NCI-H345 treated with DMSO at 0.1 percent for 48 hours (cell line): ENCODE measurements around the gene KRT10.
"Not testable (repeated sequence)": the region's sequence is repeated elsewhere in the genome, so short reads cannot be mapped to it uniquely, and the experiment has no call there.

ENCODE experiments used
- DNase-seq: peaks from one replicate; lab custom pipeline; 2025; ENCODE audit not compliant: unreplicated experiment; lab: John Stamatoyannopoulos, UW

The KRT10 gene

DNA sequence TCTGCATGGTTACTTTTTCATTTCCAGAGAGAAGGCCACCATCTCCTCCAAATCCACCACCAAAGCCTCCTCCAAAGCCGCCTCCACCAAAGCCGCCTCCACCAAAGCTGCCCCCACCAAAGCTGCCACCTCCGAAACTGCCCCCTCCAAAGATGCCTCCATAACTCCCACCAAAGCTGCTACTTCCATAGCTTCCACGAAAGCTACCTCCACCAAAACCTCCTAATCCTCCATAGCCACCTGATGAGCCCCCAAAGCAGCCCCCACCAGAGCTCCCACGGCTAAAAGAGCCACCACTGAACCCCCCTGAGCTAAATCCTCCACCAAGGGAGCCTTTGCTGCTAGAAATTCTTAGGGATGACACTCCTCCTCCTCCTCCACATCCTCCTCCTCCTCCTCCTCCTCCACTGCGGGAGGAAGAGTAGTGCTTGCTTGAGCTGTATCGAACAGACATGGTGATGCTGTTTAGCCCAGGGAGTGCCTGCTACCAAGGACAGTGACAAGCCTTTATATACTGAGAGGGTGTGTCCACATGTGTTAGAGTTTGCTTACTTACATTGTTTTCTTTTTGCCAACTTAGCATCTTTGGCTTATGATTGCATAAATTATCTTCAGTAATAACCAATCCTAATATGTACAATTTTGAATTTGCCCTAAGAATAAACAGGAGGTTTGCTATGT is at the start of gene KRT10:
Gene KRT10, minus strand, starts transcription at position 483 of the 681 bp plus-strand sequence. Its CDS starts 29 bp downstream, at position 454.
- DNase-seq: no peak

DNA sequence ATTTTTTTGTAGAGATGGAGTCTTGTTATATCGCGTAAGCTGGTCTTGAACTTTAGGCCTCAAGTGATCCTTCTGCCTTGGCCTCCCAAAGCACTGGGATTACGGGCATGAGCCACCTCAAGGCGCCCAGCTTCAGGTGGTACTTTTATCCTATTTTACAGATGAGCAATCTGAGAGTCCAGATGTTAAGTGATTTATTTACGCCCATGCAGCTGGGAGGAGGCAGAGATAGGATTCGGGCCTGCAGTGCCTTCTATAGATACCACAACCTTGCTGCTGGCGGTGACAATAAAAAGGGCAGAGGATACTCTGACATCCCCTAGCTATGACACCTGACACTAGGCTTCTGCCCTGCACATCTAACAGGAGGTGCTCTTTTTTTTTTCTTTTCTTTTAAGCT is 48.9 kb upstream of the KRT10 start:
- no peak for DNase-seq

DNA sequence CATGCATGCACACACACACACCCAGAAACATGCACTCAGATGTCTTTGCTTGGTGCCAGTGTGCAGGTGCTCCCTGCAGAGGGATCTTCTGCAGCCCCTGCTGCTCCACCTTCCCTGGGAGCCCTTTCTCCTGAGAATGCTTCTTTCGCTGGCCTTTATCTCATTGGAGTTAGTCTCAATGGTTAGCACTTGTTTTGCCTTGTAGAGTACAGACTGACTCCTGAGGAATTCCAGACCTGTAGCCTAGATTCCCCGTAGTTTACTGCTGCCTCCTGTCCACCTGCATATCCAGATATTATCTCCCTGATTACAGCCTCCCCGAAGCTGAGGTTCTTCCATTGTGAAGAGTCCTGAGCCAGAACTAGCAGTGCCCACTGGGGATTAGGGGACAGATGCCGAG is 47.7 kb upstream of the KRT10 start:
- no peak for DNase-seq

DNA sequence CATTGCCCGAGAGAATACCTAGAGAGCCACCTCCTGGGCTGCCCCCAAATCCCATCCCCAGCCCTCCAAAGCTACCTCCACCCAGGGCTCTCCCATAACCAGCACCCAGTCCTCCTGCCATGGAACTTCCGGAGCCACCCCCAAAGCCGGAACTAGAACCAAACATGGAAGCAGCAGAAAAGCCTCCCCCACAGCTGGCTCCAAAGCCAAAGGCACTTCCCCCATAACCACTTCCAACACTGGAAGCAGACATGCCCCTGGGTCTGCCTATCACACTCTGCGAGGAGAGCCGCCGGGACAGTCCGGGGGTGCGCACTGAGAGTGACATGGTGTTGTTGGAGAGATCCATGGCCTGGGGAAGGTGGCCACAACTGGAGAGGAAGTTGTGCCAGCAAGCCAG is 44.4 kb upstream of the KRT10 start, which contains the start of gene KRT12:
Gene KRT12, minus strand, starts transcription at position 386 of the 400 bp plus-strand sequence. Its CDS starts 37 bp downstream, at position 349.
- no peak for DNase-seq

DNA sequence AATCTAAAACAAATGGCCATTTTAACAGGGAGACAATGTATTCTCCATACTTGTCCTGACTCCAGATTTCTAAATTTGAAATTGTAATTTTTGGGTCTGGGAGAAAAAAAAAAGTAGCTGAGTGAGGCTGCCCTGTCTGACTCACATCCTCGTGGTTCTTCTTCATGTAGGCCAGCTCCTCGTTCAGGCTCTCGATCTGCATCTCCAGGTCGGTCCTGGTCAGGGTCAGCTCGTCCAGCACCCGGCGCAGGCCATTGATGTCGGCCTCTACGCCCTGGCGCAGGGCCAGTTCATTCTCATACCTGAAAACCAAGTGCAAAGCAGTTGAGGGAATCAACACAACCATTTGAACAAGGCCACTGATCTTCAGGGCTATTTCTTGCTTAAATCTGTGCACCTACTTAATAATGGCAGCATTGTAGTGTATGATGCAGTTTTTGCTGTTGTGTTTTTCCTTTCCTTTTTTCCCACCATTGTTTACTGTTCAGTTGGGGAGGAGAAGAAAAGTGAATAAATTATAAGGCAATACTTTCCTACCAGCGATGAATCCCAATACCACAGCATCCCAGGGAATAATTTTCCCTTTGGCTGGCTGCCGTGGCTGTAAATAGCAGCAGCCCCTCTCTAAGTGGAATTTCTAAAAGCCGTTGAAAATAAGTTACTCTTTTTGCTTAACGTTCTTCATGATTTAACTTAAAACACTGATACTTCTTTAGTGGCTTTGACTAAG is 42.4 kb upstream of the KRT10 start:
- DNase-seq: no peak

DNA sequence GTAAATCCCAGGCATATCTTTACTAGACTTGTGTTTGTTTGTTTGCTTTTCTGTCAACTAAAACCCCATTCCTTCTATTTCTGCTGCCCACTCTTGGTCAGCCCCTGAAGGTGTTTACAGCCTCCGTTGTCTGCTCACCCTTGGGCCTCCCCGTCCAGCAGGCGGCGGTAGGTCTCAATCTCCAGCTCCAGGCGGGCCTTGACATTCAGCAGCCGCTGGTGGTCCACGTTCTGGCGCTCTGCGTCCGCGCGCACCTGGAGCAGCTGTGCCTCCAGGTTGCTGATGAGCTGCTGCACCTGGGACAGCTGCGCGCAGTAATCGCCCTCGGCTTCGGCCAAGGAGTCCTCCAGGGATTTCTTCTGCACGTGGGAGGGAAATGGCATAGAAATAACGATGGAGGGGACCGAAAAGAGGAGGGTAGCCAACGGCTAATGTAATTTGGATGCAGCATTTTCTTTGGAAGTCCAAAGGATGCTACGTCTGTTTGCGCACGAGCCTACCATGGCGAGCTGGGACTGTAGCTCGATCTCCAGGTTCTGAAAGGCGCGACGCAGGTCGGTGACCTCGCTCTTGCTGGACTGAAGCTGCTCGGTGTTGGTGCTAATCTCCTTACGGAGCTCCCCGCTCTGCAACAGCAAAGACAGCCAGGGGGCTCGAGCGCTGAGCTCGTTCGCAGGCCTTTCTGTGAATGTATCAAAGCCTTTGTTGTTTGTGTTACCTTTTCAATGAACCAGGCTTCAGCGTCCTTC is 40.7 kb upstream of the KRT10 start:
- no peak for DNase-seq

DNA sequence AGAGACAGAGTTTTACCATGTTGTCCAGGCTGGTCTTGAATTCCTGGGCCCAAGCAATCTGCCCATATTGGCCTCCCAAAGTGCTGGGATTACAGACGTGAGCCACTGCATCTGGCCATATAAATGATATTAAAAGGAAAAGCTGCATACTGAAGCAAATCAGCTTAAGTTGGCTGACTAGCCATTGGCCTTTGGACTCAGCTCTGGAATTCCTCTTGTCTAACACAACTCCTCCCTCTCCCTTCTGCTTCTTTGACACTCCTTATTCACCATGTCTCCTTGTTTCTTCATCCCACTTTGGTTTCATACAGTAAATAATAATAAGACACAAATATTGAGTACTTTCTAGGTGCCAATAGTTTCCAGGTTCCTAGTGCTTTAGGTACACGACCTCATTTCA is 37.1 kb upstream of the KRT10 start:
- no peak for DNase-seq

DNA sequence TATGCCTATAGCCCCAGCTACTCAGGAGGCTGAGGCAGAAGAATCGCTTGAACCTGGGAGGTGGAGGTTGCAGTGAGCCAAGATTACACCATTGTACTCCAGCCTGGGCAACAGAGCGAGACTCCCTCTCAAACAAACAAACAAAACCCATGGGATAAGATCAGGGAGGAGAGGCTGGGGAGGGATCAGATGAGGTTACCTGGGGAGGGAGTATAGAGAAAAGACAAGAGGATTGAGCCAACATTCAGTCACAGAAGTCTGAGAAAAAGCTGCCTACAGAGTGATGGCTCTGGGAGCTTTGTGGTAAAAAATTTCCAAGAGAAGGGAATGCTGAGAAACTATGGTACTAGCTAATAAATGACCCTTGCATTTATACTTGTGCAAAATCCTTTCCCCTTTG is 36.3 kb upstream of the KRT10 start:
- DNase-seq: not testable (repeated sequence)

DNA sequence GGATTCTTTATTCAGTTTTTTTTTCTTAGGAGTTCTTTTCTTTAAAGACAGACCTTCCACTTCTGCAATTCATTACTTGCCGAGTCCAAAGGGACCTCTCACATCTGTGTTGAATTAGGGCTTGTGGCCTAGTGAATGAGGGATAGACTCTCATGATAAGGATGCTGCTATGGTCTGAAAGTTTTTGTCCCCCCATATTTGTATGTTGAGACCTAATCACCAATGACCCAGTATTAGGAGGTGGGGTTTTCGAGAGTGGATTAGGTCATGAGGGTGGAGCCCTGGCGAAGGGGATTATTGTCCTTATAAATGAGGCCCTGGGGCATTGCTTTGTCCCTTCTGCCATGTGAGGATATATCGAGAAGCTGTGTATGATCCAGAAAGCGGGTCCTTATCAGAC is 35.1 kb upstream of the KRT10 start:
- DNase-seq: no peak

DNA sequence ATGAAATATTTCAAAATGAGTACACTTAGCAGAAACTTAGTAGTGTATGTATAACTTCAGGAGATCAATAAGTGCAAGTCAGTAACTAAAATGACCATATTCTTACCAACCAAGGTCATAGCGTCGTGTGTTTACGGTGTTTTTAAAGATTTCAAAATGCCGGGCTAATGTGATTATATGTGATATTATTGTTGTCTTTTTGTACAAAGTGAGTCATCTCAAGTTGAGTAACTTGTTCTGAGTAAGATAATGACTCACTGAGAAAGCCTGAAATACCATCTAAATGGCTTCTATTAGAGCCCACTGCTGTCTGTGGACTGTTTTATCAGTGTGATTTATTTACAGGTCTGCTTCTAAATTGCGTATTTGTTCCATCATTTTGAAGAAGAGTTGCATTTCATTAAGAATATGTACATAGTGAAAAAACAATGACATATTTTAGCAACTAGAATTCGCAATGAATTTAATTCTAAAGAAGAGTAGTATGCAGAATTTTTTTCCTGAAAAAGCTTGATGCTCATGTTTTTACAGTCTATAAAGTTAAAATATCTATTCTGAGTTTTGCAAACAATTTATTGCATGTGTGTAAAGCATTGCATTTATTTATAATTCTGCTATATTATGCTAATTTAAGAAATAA is 31.9 kb upstream of the KRT10 start:
- DNase-seq: no peak

DNA sequence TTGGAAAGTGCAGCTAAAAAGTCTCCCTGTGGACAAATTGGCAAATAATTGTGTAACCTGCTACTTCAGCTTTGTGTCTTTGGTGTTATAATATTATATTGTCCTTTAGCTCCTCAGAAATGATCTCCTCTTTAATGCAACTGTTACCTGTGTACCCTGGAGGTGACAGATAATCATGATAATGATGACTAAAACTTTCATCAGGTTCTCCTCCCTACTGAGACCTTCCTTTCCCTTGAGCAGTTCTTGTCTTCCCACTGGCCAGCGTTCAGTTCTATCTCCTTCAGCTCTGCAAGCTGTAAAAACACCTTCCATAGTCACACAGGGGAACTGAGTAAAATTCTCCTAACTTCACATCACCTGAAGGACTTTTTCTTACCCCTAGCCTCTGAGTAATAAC is 29.9 kb upstream of the KRT10 start:
- no peak for DNase-seq

DNA sequence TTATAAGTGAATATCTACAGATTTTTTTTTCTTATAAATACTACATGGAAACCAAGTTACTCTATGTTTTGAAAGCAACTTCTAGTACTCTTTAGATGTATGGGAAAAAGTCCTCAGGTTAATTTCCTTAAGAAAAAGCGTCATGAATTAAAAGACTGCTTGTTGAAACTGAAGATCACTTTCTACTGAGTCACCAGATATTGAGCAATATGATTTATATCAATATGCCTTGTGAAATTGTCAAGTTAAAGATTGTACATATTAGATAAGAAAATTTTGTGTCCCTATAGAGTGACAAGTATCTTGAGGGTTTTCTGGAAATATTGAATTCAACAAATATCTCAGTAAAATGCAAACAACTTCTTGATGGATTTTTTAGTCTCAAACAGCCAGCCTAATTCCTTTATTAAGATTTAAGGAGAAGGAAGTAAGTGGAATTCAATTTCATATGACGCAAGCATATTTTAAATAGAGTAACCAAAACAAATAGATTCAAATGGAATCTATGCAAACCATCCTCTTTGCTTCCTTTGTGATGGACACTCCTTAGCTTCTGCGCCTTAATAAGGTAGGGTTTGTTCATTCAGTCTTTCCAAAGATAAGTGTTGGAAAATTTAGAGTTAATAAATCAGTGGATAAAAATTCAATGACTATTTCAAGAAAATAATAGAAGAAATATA is 28.0 kb upstream of the KRT10 start:
- DNase-seq: no peak

DNA sequence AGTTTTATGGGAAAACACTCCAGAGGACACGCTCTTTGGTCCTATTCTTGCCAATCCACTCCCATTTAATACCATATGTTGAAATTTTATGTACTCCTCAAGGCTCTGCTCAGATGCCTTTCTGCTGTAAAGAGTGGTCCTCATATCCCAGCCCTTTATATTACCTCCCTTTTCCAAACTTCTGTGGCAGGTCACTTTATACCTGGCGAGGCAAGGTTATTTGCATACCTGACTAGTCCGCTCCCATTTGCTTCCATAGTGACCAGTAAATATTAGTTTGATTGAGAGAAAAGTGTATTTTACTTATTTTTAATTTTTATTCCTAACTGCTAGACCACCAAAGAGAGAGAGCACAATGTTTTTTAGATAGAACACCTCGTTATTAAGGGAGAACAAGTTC is 27.3 kb upstream of the KRT10 start:
- no peak for DNase-seq

DNA sequence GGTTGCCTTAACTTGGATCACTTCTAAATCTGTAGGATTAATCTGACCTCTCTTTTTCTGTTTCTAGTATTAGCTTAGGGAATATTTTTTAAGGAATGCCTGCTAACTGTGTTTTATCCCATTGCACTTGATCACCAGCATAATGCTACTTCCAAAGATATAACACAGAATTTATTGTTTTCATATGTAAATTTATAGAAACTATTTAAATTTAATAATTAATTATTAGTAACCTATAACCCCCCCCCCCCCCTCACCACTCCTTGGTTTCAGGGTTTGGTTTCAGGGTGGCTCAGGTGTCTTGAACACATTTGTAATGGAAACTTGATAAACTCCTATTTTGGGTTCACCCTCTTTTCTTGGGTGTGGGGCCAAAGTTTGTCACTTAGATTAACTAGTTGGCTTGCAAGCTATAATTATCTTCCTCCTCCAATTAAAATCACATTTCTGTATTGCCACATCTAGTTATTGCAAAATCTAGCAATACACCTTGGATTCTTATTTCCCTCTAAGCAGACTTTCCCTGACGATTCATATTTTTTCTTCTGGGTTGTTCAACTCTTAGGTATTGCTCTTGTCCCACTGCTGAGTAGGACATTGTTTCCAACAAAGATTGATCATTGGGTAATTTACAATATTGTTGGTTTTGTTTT is 26.3 kb upstream of the KRT10 start:
- no peak for DNase-seq

DNA sequence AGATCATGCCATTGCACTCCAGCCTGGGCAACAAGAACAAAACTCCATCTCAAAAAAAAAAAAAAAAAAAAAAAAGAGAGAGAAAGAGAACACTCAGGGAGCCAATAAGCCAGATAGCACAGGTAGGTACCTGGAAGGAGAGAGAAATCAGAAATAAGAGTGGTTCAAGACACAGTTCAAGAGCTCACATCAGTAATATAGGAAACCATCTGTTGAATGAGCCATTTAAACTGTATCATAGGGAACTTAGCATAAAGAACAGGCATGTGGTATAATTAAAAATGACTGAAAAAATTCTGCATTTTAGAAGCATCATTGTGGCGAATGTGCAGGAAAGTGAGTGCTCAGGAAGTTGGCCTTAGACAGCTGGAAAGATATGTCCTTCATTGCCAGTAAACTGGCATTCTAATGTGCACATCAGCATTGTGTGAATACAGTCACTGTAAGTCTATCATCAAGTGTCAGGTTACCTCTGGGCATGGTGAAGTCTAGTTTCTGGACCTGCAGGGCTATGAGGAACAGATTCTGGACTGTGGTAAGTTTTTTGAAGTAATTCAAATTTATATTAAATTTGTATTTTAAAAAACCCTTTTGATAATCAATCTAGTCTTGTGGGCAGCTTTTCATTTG is 24.2 kb upstream of the KRT10 start:
- DNase-seq: no peak

DNA sequence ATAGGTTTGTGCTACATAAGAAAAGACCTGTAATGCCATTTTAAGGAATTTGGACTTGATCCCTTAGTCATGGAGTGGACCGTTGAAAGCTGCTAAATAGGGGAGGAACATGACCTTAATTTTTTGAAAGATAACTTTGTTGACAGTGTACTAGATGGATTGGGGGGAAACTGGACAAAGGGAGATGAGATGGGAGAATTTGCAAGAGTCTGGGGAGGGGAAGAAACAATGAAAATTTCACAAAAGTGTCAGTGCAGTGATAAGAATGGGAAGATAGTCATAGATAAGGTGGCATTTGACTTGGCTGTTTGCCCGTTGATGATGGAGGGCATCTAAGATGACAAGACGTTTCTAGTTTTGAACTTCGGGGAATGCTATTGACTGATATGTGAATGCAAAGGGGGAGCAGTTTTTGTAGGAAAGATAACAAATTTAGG is 22.3 kb upstream of the KRT10 start:
- no peak for DNase-seq

DNA sequence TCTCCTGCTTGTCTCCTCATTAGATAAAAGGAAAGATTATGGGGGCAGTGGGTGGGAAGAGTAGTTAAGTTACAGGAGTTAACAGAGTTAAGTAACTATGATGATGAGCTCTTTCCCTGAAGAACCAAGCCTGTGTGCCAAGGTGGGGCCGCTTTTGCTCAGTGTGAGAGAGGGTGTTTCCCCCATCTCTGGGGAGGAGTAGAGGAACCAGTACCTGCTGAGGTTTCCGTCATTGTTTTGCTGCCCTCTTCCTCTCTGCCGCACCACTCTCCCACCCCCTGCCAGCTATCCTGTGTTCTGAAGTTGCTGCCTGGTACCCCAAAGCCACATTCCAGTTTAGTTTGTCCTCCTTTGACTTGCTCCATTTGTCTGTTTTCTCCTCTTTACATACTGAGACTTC is 20.8 kb upstream of the KRT10 start:
- DNase-seq: no peak

DNA sequence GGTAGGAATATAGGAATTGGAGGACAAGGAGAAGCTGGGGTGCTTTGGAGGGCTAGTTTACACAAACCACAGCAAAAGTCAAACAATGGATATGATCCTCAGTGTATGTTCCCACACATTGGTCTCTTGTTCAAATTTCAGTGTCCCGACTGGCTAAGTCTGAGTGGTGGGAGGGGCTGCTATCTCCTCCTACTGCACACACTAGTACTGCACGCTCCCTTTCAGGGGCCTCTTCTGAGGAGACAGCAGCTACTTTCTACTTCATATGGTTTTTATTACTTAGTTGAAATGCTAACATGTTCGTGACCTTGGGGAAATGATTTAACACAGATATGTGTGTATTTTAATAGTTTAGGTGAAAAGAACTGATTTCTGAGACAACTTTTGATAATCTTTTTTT is 18.8 kb upstream of the KRT10 start:
- DNase-seq: no peak

DNA sequence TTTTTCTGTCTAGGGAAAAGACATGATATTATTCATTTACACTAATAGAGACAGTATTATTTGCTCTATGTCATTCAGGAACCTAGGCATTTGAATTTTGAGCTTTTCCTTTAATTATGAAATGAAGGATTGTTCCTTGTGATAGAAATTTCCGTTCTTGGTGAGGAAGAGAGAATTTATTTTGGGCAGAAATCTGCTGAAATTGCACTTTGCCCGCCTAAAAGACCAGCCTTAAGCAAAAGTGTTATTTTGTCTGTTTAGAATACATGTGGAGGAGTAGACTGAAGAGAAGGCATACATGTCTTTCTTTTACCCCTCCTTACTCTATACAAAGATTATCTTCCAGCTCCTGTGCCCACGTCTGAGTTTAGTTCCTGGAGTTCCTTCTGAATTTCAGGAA is 16.8 kb upstream of the KRT10 start:
- DNase-seq: no peak

DNA sequence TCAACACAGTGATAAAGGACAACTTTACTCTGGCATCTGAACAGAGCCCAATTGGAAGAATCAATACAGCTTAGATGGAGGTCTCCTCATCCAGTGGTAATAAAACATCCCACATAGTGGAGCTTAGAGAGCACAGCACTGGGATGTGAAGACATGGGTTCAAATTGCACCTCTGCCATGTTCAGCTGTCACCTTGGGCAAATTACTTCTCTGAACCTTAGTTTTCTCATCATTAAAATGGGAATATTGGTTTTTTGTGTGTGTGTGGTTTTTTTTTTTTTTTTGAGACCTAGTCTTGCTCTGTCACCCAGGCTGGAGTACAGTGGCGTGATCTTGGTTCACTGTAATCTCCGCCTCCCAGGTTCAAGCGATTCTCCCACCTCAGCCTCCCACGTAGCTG is 13.6 kb upstream of the KRT10 start:
- no peak for DNase-seq
